Endothelial cell of umbilical vein (primary cell): ENCODE results near the gene ZHX3. TPM values are rescaled to one million over a fixed set of nuclear protein-coding genes. Genes with fewer than 3 reads are reported as not detected.

ENCODE experiments used
- BruUV-seq: library from RNA; stranded (reverse); fragments of 400-500 nt; replicated peaks from 2 replicates; lab custom pipeline; 2021; lab: Mats Ljungman, UMichigan
- CTCF ChIA-PET: fragments of 300-600, 350-600 bp; sonication (Branson Sonifier 250); formaldehyde crosslinking; loops from one replicate; lab custom pipeline; 2021; ENCODE audit warnings: antibody characterized with exemption, inconsistent platforms; lab: Charles Lee
- POLR2A ChIA-PET: fragments of 300-600, 350-600 bp; sonication (Branson Sonifier 250); formaldehyde crosslinking; loops from one replicate; lab custom pipeline; 2021; ENCODE audit warnings: antibody characterized with exemption, inconsistent platforms; lab: Charles Lee
- DNase-seq: peaks from one replicate; pipeline ENCODE4 v3.0.0-alpha.2; 2011; ENCODE audit warnings: low read depth, low spot score
- FAIRE-seq: peaks from 2 replicates; lab custom pipeline; 2011; peaks lifted over from hg19 to GRCh38; lab: Jason Lieb, UNC
- H2AFZ ChIP-seq: 2 replicates; pipeline ENCODE4 v1.6.0; 2012; ENCODE audit warnings: low read depth, low read length, control low read depth, inconsistent platforms
- H3K27ac ChIP-seq: 2 replicates; pipeline ENCODE4 v1.5.1; 2011; ENCODE audit warnings: low read depth, mild to moderate bottlenecking, control low read depth, low read length, moderate library complexity; ENCODE audit not compliant: insufficient read depth
- H3K27me3 ChIP-seq, 2 experiments: 2 replicates each; pipeline versions ENCODE4 v1.6.0 to v1.6.1; 2011; ENCODE audit warnings: low read length in 2 of 2, mixed read lengths in 1 of 2; ENCODE audit not compliant: control insufficient read depth in 2 of 2, insufficient read depth in 2 of 2
- H3K36me3 ChIP-seq, 2 experiments: 2 replicates in 1 of 2; 3 replicates in 1 of 2; pipeline ENCODE4 v1.5.1; 2011; ENCODE audit warnings: low read length in 2 of 2, mild to moderate bottlenecking in 1 of 2, moderate library complexity in 1 of 2; ENCODE audit not compliant: control insufficient read depth in 2 of 2, insufficient read depth in 2 of 2; ENCODE audit errors: extremely low read depth in 1 of 2
- H3K4me1 ChIP-seq: 3 replicates; pipeline ENCODE4 v1.5.1; 2011; ENCODE audit warnings: mild to moderate bottlenecking, low read length; ENCODE audit not compliant: control insufficient read depth, insufficient read depth; ENCODE audit errors: extremely low read depth
- H3K4me2 ChIP-seq: 2 replicates; pipeline ENCODE4 v1.6.1; 2011; ENCODE audit warnings: low read length, control low read depth, mixed read lengths; ENCODE audit not compliant: insufficient read depth
- H3K4me3 ChIP-seq, 3 experiments: fragments of 200-600 bp in 1 of 3; sonication (generic), shearing (Covaris generic) in 1 of 3; replicated peaks in 1 of 3; 2 replicates each; pipeline ENCODE4 v1.5.1; 2011 to 2016; ENCODE audit warnings: control low read depth in 3 of 3, low read length in 3 of 3, mild to moderate bottlenecking in 2 of 3, inconsistent platforms in 1 of 3, low read depth in 1 of 3, moderate library complexity in 1 of 3; ENCODE audit not compliant: insufficient read depth in 1 of 3
- H3K79me2 ChIP-seq: 2 replicates; pipeline ENCODE4 v1.6.0; 2012; ENCODE audit warnings: low read length, inconsistent platforms; ENCODE audit not compliant: control insufficient read depth, insufficient read depth
- H3K9ac ChIP-seq: replicated peaks from 2 replicates; pipeline ENCODE3; 2011; ENCODE audit warnings: low read length, control low read depth; ENCODE audit not compliant: insufficient read depth; ENCODE audit errors: extremely low read depth
- H3K9me1 ChIP-seq: replicated peaks from 3 replicates; pipeline ENCODE4 v1.6.0; 2011; ENCODE audit warnings: mild to moderate bottlenecking, low read length; ENCODE audit not compliant: control insufficient read depth, insufficient read depth; ENCODE audit errors: extremely low read depth
- H3K9me3 ChIP-seq: replicated peaks from 2 replicates; pipeline ENCODE4 v1.5.1; 2012; ENCODE audit warnings: low read length, inconsistent platforms; ENCODE audit not compliant: control insufficient read depth, insufficient read depth
- H4K20me1 ChIP-seq: replicated peaks from 2 replicates; pipeline ENCODE3; 2011; ENCODE audit warnings: mild to moderate bottlenecking, low read length; ENCODE audit not compliant: control insufficient read depth, insufficient read depth; ENCODE audit errors: extremely low read depth
- CTCF ChIP-seq, 2 donors: IDR thresholded peaks; 1 replicate in 1 of 2; 2 replicates in 1 of 2; pipeline ENCODE4 v1.5.1; 2011; ENCODE audit warnings: low read length in 2 of 2, mild to moderate bottlenecking in 2 of 2, moderate library complexity in 2 of 2, control low read depth in 1 of 2, inconsistent platforms in 1 of 2, low read depth in 1 of 2; ENCODE audit not compliant: insufficient read depth in 1 of 2; ENCODE audit errors: extremely low read depth in 1 of 2
- EZH2 ChIP-seq: IDR thresholded peaks from 2 replicates; pipeline ENCODE4 v1.6.1; 2012; ENCODE audit warnings: borderline replicate concordance, low read depth, mild to moderate bottlenecking, moderate library complexity, low read length, inconsistent platforms; ENCODE audit not compliant: severe bottlenecking
- FOS ChIP-seq: IDR thresholded peaks from 2 replicates; pipeline ENCODE4 v1.6.1; 2011; ENCODE audit warnings: mild to moderate bottlenecking, low read length, moderate library complexity, borderline replicate concordance; ENCODE audit not compliant: insufficient read depth
- GATA2 ChIP-seq: IDR thresholded peaks from 2 replicates; pipeline ENCODE4 v1.7.0; 2011; ENCODE audit warnings: low read depth, mild to moderate bottlenecking, moderate library complexity, mixed read lengths, low read length; ENCODE audit not compliant: insufficient read length, insufficient read depth
- JUN ChIP-seq: IDR thresholded peaks from 2 replicates; pipeline ENCODE4 v1.6.1; 2011; ENCODE audit warnings: borderline replicate concordance, low read depth; ENCODE audit not compliant: insufficient read length, insufficient read depth
- MAX ChIP-seq: IDR thresholded peaks from 2 replicates; pipeline ENCODE4 v1.6.1; 2011; ENCODE audit not compliant: insufficient read depth, insufficient read length
- MYC ChIP-seq: IDR thresholded peaks from one replicate; pipeline ENCODE4 v1.6.1; 2011; ENCODE audit warnings: mild to moderate bottlenecking, low read depth, low read length
- POLR2A ChIP-seq: IDR thresholded peaks from 2 replicates; pipeline ENCODE4 v1.6.1; 2012; ENCODE audit warnings: low read depth, mild to moderate bottlenecking, control low read depth, low read length
- POLR2AphosphoS5 ChIP-seq: IDR thresholded peaks from 2 replicates; pipeline ENCODE4 v1.6.1; 2012; ENCODE audit warnings: low read depth, mild to moderate bottlenecking, control low read depth, low read length, moderate library complexity; ENCODE audit not compliant: insufficient read depth
- dilution Hi-C: fragments of 300-500 bp; cut with MboI; formaldehyde crosslinking; loops from one replicate; pipeline ENCODE4 v1.15.0; 2019; ENCODE audit warnings: low sequenced_read_pairs; ENCODE audit not compliant: extremely low pct_ligation_motif_present
- intact Hi-C: fragments of 100-400 bp; cut with micrococcal nuclease; formaldehyde crosslinking; loops from one replicate; pipeline ENCODE4 v1.10.0; 2022
- polyA plus RNA-seq, 4 experiments: library from polyadenylated mRNA; depleted of rRNA in 3 of 4; stranded (reverse) in 3 of 4; unstranded in 1 of 4; fragments of >200 nt; gene quantifications; 2 replicates each; pipeline versions ENCODE4 v1.2.1 to v1.2.3, GENCODE V29; 2011 to 2012; ENCODE audit warnings: missing spikeins in 1 of 4
- total RNA-seq: library from RNA; stranded (reverse); gene quantifications from 2 replicates; pipeline ENCODE4 v1.2.3, GENCODE V29; 2021

Gene ZHX3
- total and polyA plus RNA-seq, 2 donors (not counting 3 experiments of a cell fraction or from before 2014, with no cell fraction given), result 7.4 to 17.8 TPM

GRCh38 chr20:41230136-41230535 lies 87.4 kb downstream of the ZHX3 start:
- intact Hi-C loops (no loop called here), dilution Hi-C loops (no loop called here)
- DNase-seq (no peak), FAIRE-seq (no peak)
- no peaks in the 10 kb centered on the region for H3K9me3 ChIP-seq
- BruUV-seq, result no TSS peak
- H3K79me2 ChIP-seq, result no peaks in the 10 kb centered on the region
- ChIA-PET CTCF (no interaction called here), POLR2A (no interaction called here)
- H3K9me1 ChIP-seq, result no peaks in the 10 kb centered on the region
- H4K20me1 ChIP-seq, result no peaks in the 10 kb centered on the region
- H3K4me3 ChIP-seq, result no peak overlapping the region
- no peak overlapping the region for H3K27ac ChIP-seq
- H3K36me3 ChIP-seq, result no peaks in the 10 kb centered on the region
- H3K4me1 ChIP-seq, result peaks cover 17% of the 10 kb centered on the region
- no peak for TF ChIP-seq MAX
- TF ChIP-seq POLR2A, result no peak
- no peak for TF ChIP-seq MYC
- TF ChIP-seq FOS, result no peak
- no peak for TF ChIP-seq CTCF (IDR thresholded peaks at IDR 0.05; ENCODE audit: extremely low read depth in 1 of 2, insufficient read depth in 1 of 2, low read depth in 1 of 2, low read length in 2 of 2)
- TF ChIP-seq GATA2, result no peak
- no peak for TF ChIP-seq JUN
- TF ChIP-seq EZH2, result no peak
- no peak for TF ChIP-seq POLR2AphosphoS5
- no peak overlapping the region for H3K4me2 ChIP-seq
- H3K27me3 ChIP-seq, result no peaks in the 10 kb centered on the region
- no peak overlapping the region for H3K9ac ChIP-seq
- H2AFZ ChIP-seq, result no peak overlapping the region
